Retinal pigment epithelial cell (primary cell): ENCODE data around the gene NFKBIL1.

Source experiments
- DNase-seq: peaks from one replicate; pipeline ENCODE4 v3.0.0-alpha.2; 2010; ENCODE audit warnings: low read depth
- H3K4me3 ChIP-seq: 2 replicates; pipeline ENCODE4 v1.5.1; 2011; ENCODE audit warnings: mild to moderate bottlenecking, low read length, control low read depth, moderate library complexity
- TF ChIP-seq, protein P1 (sequence below): conservative IDR thresholded peaks from 2 replicates; pipeline ENCODE4 v1.5.1; 2011; ENCODE audit warnings: low read depth, low read length, control low read depth, inconsistent platforms

The NFKBIL1 gene

GRCh38 chr6:31567531-31568370, 20.3 kb downstream of the NFKBIL1 start:
- no peak for DNase-seq

GRCh38 chr6:31568537-31568961, 21.1 kb downstream of the NFKBIL1 start:
- no peak for DNase-seq
- H3K4me3 ChIP-seq: no peak overlapping the region
- TF ChIP-seq, protein P1, sequence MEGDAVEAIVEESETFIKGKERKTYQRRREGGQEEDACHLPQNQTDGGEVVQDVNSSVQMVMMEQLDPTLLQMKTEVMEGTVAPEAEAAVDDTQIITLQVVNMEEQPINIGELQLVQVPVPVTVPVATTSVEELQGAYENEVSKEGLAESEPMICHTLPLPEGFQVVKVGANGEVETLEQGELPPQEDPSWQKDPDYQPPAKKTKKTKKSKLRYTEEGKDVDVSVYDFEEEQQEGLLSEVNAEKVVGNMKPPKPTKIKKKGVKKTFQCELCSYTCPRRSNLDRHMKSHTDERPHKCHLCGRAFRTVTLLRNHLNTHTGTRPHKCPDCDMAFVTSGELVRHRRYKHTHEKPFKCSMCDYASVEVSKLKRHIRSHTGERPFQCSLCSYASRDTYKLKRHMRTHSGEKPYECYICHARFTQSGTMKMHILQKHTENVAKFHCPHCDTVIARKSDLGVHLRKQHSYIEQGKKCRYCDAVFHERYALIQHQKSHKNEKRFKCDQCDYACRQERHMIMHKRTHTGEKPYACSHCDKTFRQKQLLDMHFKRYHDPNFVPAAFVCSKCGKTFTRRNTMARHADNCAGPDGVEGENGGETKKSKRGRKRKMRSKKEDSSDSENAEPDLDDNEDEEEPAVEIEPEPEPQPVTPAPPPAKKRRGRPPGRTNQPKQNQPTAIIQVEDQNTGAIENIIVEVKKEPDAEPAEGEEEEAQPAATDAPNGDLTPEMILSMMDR: no peak

More at GRCh38 chr6:31567531-31568370, 20.3 kb downstream of the NFKBIL1 start:
- TF ChIP-seq, protein P1: no peak
- no peak overlapping the region for H3K4me3 ChIP-seq

DNA sequence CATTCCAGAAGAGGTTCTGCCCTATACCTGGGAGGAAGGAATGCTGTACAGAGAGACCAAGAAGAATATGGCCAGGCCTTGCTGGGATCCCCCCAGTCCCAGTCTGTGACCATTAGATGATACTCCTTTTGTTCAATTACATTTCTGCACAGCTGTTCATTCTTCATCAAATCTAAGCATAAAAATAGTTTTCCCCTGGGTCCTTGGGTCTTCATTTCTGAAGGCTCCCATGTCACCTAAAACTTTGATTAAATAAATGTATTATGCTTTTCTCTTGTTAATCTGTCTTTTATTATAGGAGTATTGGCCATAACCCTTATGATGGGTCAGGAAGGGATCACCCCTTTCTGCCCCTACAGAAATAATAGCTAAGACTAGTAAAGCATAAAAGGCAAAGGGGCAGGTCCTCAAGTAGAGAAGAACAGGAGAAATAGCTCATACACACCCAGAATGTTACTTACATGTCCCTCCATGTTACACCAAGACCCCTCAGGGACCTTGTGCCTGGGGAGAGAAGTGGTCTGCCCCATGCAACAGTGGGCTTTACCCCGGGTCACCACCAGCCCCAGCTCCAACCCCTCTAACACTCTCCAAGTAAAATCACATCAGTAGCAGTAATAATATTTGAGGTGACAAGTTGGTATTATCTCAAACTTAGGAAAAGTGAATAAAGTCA, 22.6 kb downstream of the NFKBIL1 start:
- no peak overlapping the region for H3K4me3 ChIP-seq
- DNase-seq: no peak
- TF ChIP-seq, protein P1: no peak

- TF ChIP-seq, protein P1: no peak
- H3K4me3 ChIP-seq: no peak within 1 kb of the TSS
- no peak for DNase-seq
These were observed 24.9 kb downstream of the NFKBIL1 start, which contains the start of gene LTA for GRCh38 chr6:31572041-31572911. LTA (plus strand) TSS chr6:31572289; CDS start chr6:31572743, 454 bp downstream.

DNA sequence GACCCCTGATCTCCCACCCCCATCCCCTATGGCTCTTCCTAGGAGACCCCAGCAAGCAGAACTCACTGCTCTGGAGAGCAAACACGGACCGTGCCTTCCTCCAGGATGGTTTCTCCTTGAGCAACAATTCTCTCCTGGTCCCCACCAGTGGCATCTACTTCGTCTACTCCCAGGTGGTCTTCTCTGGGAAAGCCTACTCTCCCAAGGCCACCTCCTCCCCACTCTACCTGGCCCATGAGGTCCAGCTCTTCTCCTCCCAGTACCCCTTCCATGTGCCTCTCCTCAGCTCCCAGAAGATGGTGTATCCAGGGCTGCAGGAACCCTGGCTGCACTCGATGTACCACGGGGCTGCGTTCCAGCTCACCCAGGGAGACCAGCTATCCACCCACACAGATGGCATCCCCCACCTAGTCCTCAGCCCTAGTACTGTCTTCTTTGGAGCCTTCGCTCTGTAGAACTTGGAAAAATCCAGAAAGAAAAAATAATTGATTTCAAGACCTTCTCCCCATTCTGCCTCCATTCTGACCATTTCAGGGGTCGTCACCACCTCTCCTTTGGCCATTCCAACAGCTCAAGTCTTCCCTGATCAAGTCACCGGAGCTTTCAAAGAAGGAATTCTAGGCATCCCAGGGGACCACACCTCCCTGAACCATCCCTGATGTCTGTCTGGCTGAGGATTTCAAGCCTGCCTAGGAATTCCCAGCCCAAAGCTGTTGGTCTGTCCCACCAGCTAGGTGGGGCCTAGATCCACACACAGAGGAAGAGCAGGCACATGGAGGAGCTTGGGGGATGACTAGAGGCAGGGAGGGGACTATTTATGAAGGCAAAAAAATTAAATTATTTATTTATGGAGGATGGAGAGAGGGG, 26.1 kb downstream of the NFKBIL1 start:
- DNase-seq: no peak
- TF ChIP-seq, protein P1: no peak
- no peak overlapping the region for H3K4me3 ChIP-seq
